ENCODE results near the gene ERC2.

DNA sequence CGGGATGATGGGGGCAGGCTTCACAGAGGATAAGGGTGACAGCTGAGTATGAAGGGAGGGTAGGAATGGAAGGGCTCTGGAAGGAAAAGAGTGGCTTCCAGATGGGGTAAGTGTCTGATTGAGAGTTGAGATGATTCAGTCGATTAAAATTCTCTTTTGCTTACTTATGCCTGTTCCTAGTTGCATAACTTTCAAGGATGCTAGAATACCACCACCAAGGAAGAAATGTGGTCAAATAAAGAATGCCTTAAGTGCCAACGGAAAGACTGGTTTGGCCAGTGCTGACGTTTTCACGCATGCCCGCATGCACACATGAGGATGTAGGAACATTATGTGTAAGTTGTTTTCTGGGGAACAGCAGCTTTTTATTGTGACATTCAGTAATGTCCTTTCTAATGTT is 717.7 kb downstream of the ERC2 start:
- TF ChIP-seq, protein P1, sequence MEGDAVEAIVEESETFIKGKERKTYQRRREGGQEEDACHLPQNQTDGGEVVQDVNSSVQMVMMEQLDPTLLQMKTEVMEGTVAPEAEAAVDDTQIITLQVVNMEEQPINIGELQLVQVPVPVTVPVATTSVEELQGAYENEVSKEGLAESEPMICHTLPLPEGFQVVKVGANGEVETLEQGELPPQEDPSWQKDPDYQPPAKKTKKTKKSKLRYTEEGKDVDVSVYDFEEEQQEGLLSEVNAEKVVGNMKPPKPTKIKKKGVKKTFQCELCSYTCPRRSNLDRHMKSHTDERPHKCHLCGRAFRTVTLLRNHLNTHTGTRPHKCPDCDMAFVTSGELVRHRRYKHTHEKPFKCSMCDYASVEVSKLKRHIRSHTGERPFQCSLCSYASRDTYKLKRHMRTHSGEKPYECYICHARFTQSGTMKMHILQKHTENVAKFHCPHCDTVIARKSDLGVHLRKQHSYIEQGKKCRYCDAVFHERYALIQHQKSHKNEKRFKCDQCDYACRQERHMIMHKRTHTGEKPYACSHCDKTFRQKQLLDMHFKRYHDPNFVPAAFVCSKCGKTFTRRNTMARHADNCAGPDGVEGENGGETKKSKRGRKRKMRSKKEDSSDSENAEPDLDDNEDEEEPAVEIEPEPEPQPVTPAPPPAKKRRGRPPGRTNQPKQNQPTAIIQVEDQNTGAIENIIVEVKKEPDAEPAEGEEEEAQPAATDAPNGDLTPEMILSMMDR (IDR thresholded peaks at IDR 0.05) = no peak
- no peak for TF ChIP-seq POLR2A (IDR thresholded peaks at IDR 0.05)
